ENCODE results near the gene LAGE3. TPM values are rescaled to one million over a fixed set of nuclear protein-coding genes. Genes with fewer than 3 reads are reported as not detected.

The LAGE3 gene
- total and polyA plus RNA-seq, 10 of the 15 experiments (the other 5 are each of a cell fraction or from before 2014, with no cell fraction given), result 5.3 to 63.7 (median 19.7) TPM

GRCh38 chrX:154484255-154485149 lies 5.4 kb upstream of the LAGE3 start:
- ChIA-PET RAD21 (ENCODE audit: unreplicated experiment) (interaction anchor here (1.2 kb wide), 1 partner anchor 31 kb away, joined by 4 read pairs; no protein-coding TSS in a partner anchor), POLR2A (interaction anchor here (1.6 kb wide), 1 partner anchor 72 kb away, joined by 4 read pairs; no protein-coding TSS in a partner anchor), CTCF (interaction anchor here (1.0 to 2.1 kb wide), 2 partner anchors 43 to 85 kb away, joined by 5 to 6 read pairs; no protein-coding TSS in a partner anchor), SMC1A (ENCODE audit: uncharacterized antibody, unreplicated experiment) (no interaction called here)
- H3K4me1 ChIP-seq (ENCODE audit: control insufficient read depth, insufficient read depth, low read length), result peaks cover 8% of the 10 kb centered on the region; the same call in 1 of the 2 replicates
- no peak overlapping the region for H3K4me2 ChIP-seq (ENCODE audit: control insufficient read depth, insufficient read depth)
- no peak overlapping the region for H3K4me3 ChIP-seq
- no TSS peak for BruUV-seq (replicated peaks)
- in situ Hi-C loops (cut with MboI), result no loop called here
- no peak overlapping the region for H3K27ac ChIP-seq (ENCODE audit: control insufficient read depth, insufficient read depth)
- H3K9me3 ChIP-seq (replicated peaks; ENCODE audit: control insufficient read depth, insufficient read depth, low read length), result no peaks in the 10 kb centered on the region; the same call in 2 of the 3 replicates
- WGBS (ENCODE audit: insufficient coverage, insufficient replicate concordance, low lambda C conversion rate, missing lambda C conversion rate), result 60% methylated on average over 16 of the region's 16 CpGs
- intact Hi-C loops (cut with micrococcal nuclease; ENCODE audit: unreplicated experiment), result no loop called here
- H3K9ac ChIP-seq (ENCODE audit: control insufficient read depth, insufficient read depth, low read length), result no peak overlapping the region
- H3K27me3 ChIP-seq (replicated peaks in 1 of 2; ENCODE audit: control insufficient read depth in 2 of 2, insufficient read depth in 2 of 2, low read length in 1 of 2), result no peaks in the 10 kb centered on the region
- no peaks in the 10 kb centered on the region for H4K20me1 ChIP-seq (ENCODE audit: control insufficient read depth, insufficient read depth)
- H2AFZ ChIP-seq (ENCODE audit: control insufficient read depth, low read depth, low read length), result no peak overlapping the region
- FAIRE-seq, result no peak
- no peak for ATAC-seq
- no peak for DNase-seq (ENCODE audit: low read depth, low spot score)
- H3K79me2 ChIP-seq (ENCODE audit: control insufficient read depth, insufficient read depth, low read length), result peaks cover 18% of the 10 kb centered on the region
- peaks cover 0 to 2% of the 10 kb centered on the region in 2 experiments; a peak in 2 of 4 replicates for H3K36me3 ChIP-seq (ENCODE audit: control insufficient read depth in 2 of 2, insufficient read depth in 2 of 2, low read length in 1 of 2)
- no peak for TF ChIP-seq PKNOX1 (IDR thresholded peaks at IDR 0.05)
- no peak for TF ChIP-seq ZZZ3 (IDR thresholded peaks at IDR 0.05; ENCODE audit: control insufficient read depth, insufficient read length, low read depth)
- TF ChIP-seq SUPT20H (IDR thresholded peaks at IDR 0.05; ENCODE audit: borderline replicate concordance, control insufficient read depth, low read depth, low read length), result no peak
- TF ChIP-seq REST (IDR thresholded peaks at IDR 0.05; ENCODE audit: low read depth, low read length), result no peak
- no peak for TF ChIP-seq GABPA (IDR thresholded peaks at IDR 0.05; ENCODE audit: low read depth)
- no peak for TF ChIP-seq CTCF (IDR thresholded peaks at IDR 0.05 in 2 of 3, conservative IDR thresholded peaks at IDR 0.05 in 1 of 3; ENCODE audit: control insufficient read depth in 2 of 3, extremely low read depth in 1 of 3, insufficient read depth in 1 of 3, low read depth in 3 of 3, low read length in 3 of 3)
- TF ChIP-seq PML (IDR thresholded peaks at IDR 0.05; ENCODE audit: low read length), result no peak
- no peak for TF ChIP-seq CREM (IDR thresholded peaks at IDR 0.05; ENCODE audit: low read depth)
- no peak for TF ChIP-seq YY1 (IDR thresholded peaks at IDR 0.05; ENCODE audit: low read depth, low read length)
- no peak for TF ChIP-seq USF2 (IDR thresholded peaks at IDR 0.05; ENCODE audit: borderline replicate concordance, low read depth, low read length)
- TF ChIP-seq GATAD2B (conservative IDR thresholded peaks at IDR 0.05; ENCODE audit: low read depth), result no peak
- TF ChIP-seq ZNF24 (IDR thresholded peaks at IDR 0.05), result no peak

Measured in GM12878 (cell line).